HG03135 (cell line): ENCODE data around the gene FMO4.
"Not testable (repeated sequence)": the region's sequence is repeated elsewhere in the genome, so short reads cannot be mapped to it uniquely, and the experiment has no call there.

ENCODE experiments used
- ATAC-seq: cut with Tn5 transposase; IDR thresholded peaks from one replicate; pipeline ENCODE4 v1.9.1; 2021; ENCODE audit warnings: mild to moderate bottlenecking, moderate library complexity; ENCODE audit not compliant: unreplicated experiment

The FMO4 gene

GRCh38 chr1:171381866-171382210 lies 67.9 kb downstream of the FMO4 start:
- no peak for ATAC-seq

- ATAC-seq, result no peak
Observed at GRCh38 chr1:171384496-171384895, 70.5 kb downstream of the FMO4 start.

- ATAC-seq, result no peak
Observed at GRCh38 chr1:171389171-171389570, 75.2 kb downstream of the FMO4 start.

GRCh38 chr1:171390740-171391139 lies 76.8 kb downstream of the FMO4 start:
- ATAC-seq, result not testable (repeated sequence)
